Activated CD4-positive, alpha-beta memory T cell treated with anti-CD3 and anti-CD28 coated beads for 36 hours (primary cell): ENCODE measurements around the gene CYCS. TPM values are rescaled to one million over a fixed set of nuclear protein-coding genes. Genes with fewer than 3 reads are reported as not detected.
"Not testable (repeated sequence)": the region's sequence is repeated elsewhere in the genome, so short reads cannot be mapped to it uniquely, and the experiment has no call there.

ENCODE experiments used
- CTCF ChIA-PET: fragments of 350-600 bp; sonication (Branson Sonifier 250); formaldehyde crosslinking; loops from one replicate; lab custom pipeline; 2021; ENCODE audit warnings: antibody characterized with exemption, inconsistent platforms; lab: Charles Lee
- POLR2A ChIA-PET: fragments of 350-600 bp; sonication (Branson Sonifier 250); formaldehyde crosslinking; loops from one replicate; lab custom pipeline; 2021; ENCODE audit warnings: antibody characterized with exemption; lab: Charles Lee
- DNase-seq: peaks from one replicate; pipeline ENCODE4 v3.0.0-alpha.2; 2020
- H3K27ac Mint-ChIP-seq: one replicate; pipeline ENCODE4 v1.8.0; 2021; ENCODE audit warnings: mixed read lengths
- H3K27me3 Mint-ChIP-seq: one replicate; pipeline ENCODE4 v1.8.0; 2021; ENCODE audit warnings: mixed read lengths
- H3K36me3 Mint-ChIP-seq: one replicate; pipeline ENCODE4 v1.8.0; 2021; ENCODE audit warnings: mixed read lengths
- H3K4me1 Mint-ChIP-seq: one replicate; pipeline ENCODE4 v1.8.0; 2021; ENCODE audit warnings: low read depth, mixed read lengths
- H3K4me3 Mint-ChIP-seq: one replicate; pipeline ENCODE4 v1.8.0; 2021; ENCODE audit warnings: mild to moderate bottlenecking, mixed read lengths
- H3K9me3 Mint-ChIP-seq: one replicate; pipeline ENCODE4 v1.8.0; 2021; ENCODE audit warnings: mixed read lengths
- intact Hi-C: fragments of 100-400 bp; cut with micrococcal nuclease; formaldehyde crosslinking; loops from one replicate; pipeline ENCODE4 v1.15.1; 2023
- total RNA-seq, 2 experiments: library from RNA; stranded (reverse); gene quantifications; one replicate each; pipeline ENCODE4 v1.2.3, GENCODE V29; 2021

Gene CYCS
- total RNA-seq, result 100 to 1,000 TPM; 199 to 207 TPM

- Mint-ChIP-seq H3K4me1 (peaks cover 24% of the 10 kb centered on the region), H3K9me3 (no peaks in the 10 kb centered on the region), H3K4me3 (peak within 1 kb of the TSS; percentile 100), H3K27ac (peak within 1 kb of the TSS; percentile 100), H3K36me3 (peaks cover 39% of the 10 kb centered on the region), H3K27me3 (no peaks in the 10 kb centered on the region)
- peak; percentile 100 for DNase-seq
- intact Hi-C loops, result loop anchor here (1.0 to 2.0 kb wide), 9 partner anchors 25 to 1075 kb away; partner anchors contain the start of genes CBX3, HNRNPA2B1, OSBPL3 and PALS2
- CTCF ChIA-PET, result interaction anchor here (0.5 to 2.1 kb wide), 9 partner anchors 27 to 1557 kb away, joined by 3 to 11 read pairs (median 5); a partner anchor contains a TSS
- POLR2A ChIA-PET, result interaction anchor here (0.6 to 1.4 kb wide), 8 partner anchors 9 to 552 kb away, joined by 3 to 7 read pairs (median 4); partner anchors contain the start of genes OSBPL3 and PALS2
Measured at GRCh38 chr7:25125137-25125946, at the start of gene CYCS. TSS of gene CYCS (minus strand) at chr7:25125260. CDS start at chr7:25124119, 1,141 bp downstream.

- ChIA-PET POLR2A (no interaction called here), CTCF (no interaction called here)
- Mint-ChIP-seq H3K27me3 (no peaks in the 10 kb centered on the region), H3K36me3 (peaks cover 3% of the 10 kb centered on the region), H3K27ac (no peak overlapping the region), H3K4me1 (no peaks in the 10 kb centered on the region), H3K9me3 (no peaks in the 10 kb centered on the region), H3K4me3 (no peak overlapping the region)
- intact Hi-C loops, result no loop called here
- no peak for DNase-seq
Measured at GRCh38 chr7:25173184-25173583, 48.1 kb upstream of the CYCS start.

GRCh38 chr7:25171516-25171915 lies 46.5 kb upstream of the CYCS start:
- Mint-ChIP-seq H3K36me3 (peaks cover 3% of the 10 kb centered on the region), H3K9me3 (no peaks in the 10 kb centered on the region), H3K4me1 (no peaks in the 10 kb centered on the region), H3K4me3 (no peak overlapping the region), H3K27me3 (no peaks in the 10 kb centered on the region), H3K27ac (no peak overlapping the region)
- CTCF ChIA-PET, result no interaction called here
- POLR2A ChIA-PET, result interaction anchor here (1.6 kb wide), 1 partner anchor 46 kb away, joined by 4 read pairs; the partner anchor contains the start of gene CYCS
- intact Hi-C loops, result no loop called here
- no peak for DNase-seq

- Mint-ChIP-seq H3K27me3 (no peaks in the 10 kb centered on the region), H3K36me3 (peaks cover 3% of the 10 kb centered on the region), H3K4me3 (no peak overlapping the region), H3K27ac (no peak overlapping the region), H3K4me1 (no peaks in the 10 kb centered on the region), H3K9me3 (no peaks in the 10 kb centered on the region)
- intact Hi-C loops, result no loop called here
- POLR2A ChIA-PET, result interaction anchor here (1.6 kb wide), 1 partner anchor 46 kb away, joined by 4 read pairs; the partner anchor contains the start of gene CYCS
- DNase-seq, result no peak
- CTCF ChIA-PET, result interaction anchor here (0.7 to 0.9 kb wide), 2 partner anchors 9 to 72 kb away, joined by 3 read pairs; a partner anchor contains a TSS
Measured at GRCh38 chr7:25171071-25171470, 46.0 kb upstream of the CYCS start.

- CTCF ChIA-PET, result no interaction called here
- no peaks in the 10 kb centered on the region for H3K9me3 Mint-ChIP-seq
Measured at GRCh38 chr7:25169683-25170082, 44.6 kb upstream of the CYCS start.

GRCh38 chr7:25168145-25168544 lies 43.1 kb upstream of the CYCS start:
- POLR2A ChIA-PET, result no interaction called here
- CTCF ChIA-PET, result no interaction called here
- H3K4me3 Mint-ChIP-seq, result no peak overlapping the region
- DNase-seq, result no peak
- no peaks in the 10 kb centered on the region for H3K9me3 Mint-ChIP-seq
- no peak overlapping the region for H3K27ac Mint-ChIP-seq
- no peaks in the 10 kb centered on the region for H3K27me3 Mint-ChIP-seq
- peaks cover 3% of the 10 kb centered on the region for H3K36me3 Mint-ChIP-seq
- intact Hi-C loops, result no loop called here
- H3K4me1 Mint-ChIP-seq, result no peaks in the 10 kb centered on the region

More at GRCh38 chr7:25169683-25170082, 44.6 kb upstream of the CYCS start:
- POLR2A ChIA-PET, result no interaction called here
- H3K36me3 Mint-ChIP-seq, result peaks cover 3% of the 10 kb centered on the region
- no peaks in the 10 kb centered on the region for H3K27me3 Mint-ChIP-seq
- intact Hi-C loops, result no loop called here
- no peaks in the 10 kb centered on the region for H3K4me1 Mint-ChIP-seq
- H3K27ac Mint-ChIP-seq, result no peak overlapping the region
- DNase-seq, result no peak
- H3K4me3 Mint-ChIP-seq, result no peak overlapping the region

- DNase-seq, result no peak
- intact Hi-C loops, result no loop called here
- Mint-ChIP-seq H3K27ac (no peak overlapping the region), H3K4me3 (no peak overlapping the region), H3K4me1 (no peaks in the 10 kb centered on the region), H3K9me3 (no peaks in the 10 kb centered on the region), H3K36me3 (peaks cover 3% of the 10 kb centered on the region), H3K27me3 (no peaks in the 10 kb centered on the region)
- CTCF ChIA-PET, result interaction anchor here (0.6 to 0.8 kb wide), 2 partner anchors 8 to 501 kb away, joined by 3 to 4 read pairs; no protein-coding TSS in a partner anchor
- POLR2A ChIA-PET, result interaction anchor here (0.6 kb wide), 1 partner anchor 8 kb away, joined by 4 read pairs; no protein-coding TSS in a partner anchor
Measured at GRCh38 chr7:25167262-25167843, 42.3 kb upstream of the CYCS start.

- H3K4me1 Mint-ChIP-seq, H3K4me3 Mint-ChIP-seq, DNase-seq, POLR2A ChIA-PET, H3K27me3 Mint-ChIP-seq, H3K9me3 Mint-ChIP-seq, H3K36me3 Mint-ChIP-seq, H3K27ac Mint-ChIP-seq: not testable (repeated sequence)
- intact Hi-C loops, result loop anchor here (1.0 to 2.0 kb wide), 3 partner anchors 35 to 66 kb away; partner anchors contain the start of gene CYCS
- CTCF ChIA-PET, result interaction anchor here (0.6 to 2.6 kb wide), 12 partner anchors 9 to 1724 kb away, joined by 3 to 17 read pairs (median 3); no protein-coding TSS in a partner anchor
Measured at GRCh38 chr7:25159983-25160596, 35.0 kb upstream of the CYCS start.

- CTCF ChIA-PET, result interaction anchor here (0.6 to 1.4 kb wide), 2 partner anchors 21 to 61 kb away, joined by 3 to 4 read pairs; a partner anchor contains a TSS
- Mint-ChIP-seq H3K9me3 (no peaks in the 10 kb centered on the region), H3K4me1 (peaks cover 2% of the 10 kb centered on the region), H3K27me3 (no peaks in the 10 kb centered on the region), H3K4me3 (no peak overlapping the region), H3K27ac (no peak overlapping the region), H3K36me3 (peaks cover 6% of the 10 kb centered on the region)
- POLR2A ChIA-PET, result no interaction called here
- DNase-seq, result no peak
- intact Hi-C loops, result no loop called here
Measured at GRCh38 chr7:25158966-25159365, 33.9 kb upstream of the CYCS start.

- POLR2A ChIA-PET, result no interaction called here
- peaks cover 15% of the 10 kb centered on the region for H3K4me1 Mint-ChIP-seq
- H3K36me3 Mint-ChIP-seq, result peaks cover 12% of the 10 kb centered on the region
- no peak overlapping the region for H3K4me3 Mint-ChIP-seq
- CTCF ChIA-PET, result interaction anchor here (3.5 kb wide), 1 partner anchor 9 kb away, joined by 17 read pairs; no protein-coding TSS in a partner anchor
- intact Hi-C loops, result loop anchor here (2.0 kb wide), 1 partner anchor 27 kb away; the partner anchor contains the start of gene CYCS
- H3K27me3 Mint-ChIP-seq, result no peaks in the 10 kb centered on the region
- DNase-seq, result no peak
- H3K27ac Mint-ChIP-seq, result no peak overlapping the region
- no peaks in the 10 kb centered on the region for H3K9me3 Mint-ChIP-seq
Measured at GRCh38 chr7:25151773-25152172, 26.7 kb upstream of the CYCS start.

- intact Hi-C loops, result loop anchor here (2.0 kb wide), 1 partner anchor 25 kb away; the partner anchor contains the start of gene CYCS
- H3K4me1 Mint-ChIP-seq, result peaks cover 15% of the 10 kb centered on the region
Measured at GRCh38 chr7:25149836-25150235, 24.8 kb upstream of the CYCS start.

More at GRCh38 chr7:25149836-25150235, 24.8 kb upstream of the CYCS start:
- Mint-ChIP-seq H3K27me3 (no peaks in the 10 kb centered on the region), H3K4me3 (no peak overlapping the region), H3K27ac (no peak overlapping the region), H3K9me3 (no peaks in the 10 kb centered on the region), H3K36me3 (peaks cover 9% of the 10 kb centered on the region)
- ChIA-PET CTCF (interaction anchor here (0.9 to 3.5 kb wide), 4 partner anchors 11 to 55 kb away, joined by 3 to 17 read pairs (median 4); no protein-coding TSS in a partner anchor), POLR2A (no interaction called here)
- DNase-seq, result no peak
